HEK293T (cell line): Measurements from ENCODE around the gene SMARCC1.
"Not testable (repeated sequence)": the region's sequence is repeated elsewhere in the genome, so short reads cannot be mapped to it uniquely, and the experiment has no call there.

Experiments
- CTCF ChIA-PET: fragments of 350-600 bp; formaldehyde crosslinking; extraction: SDS; loops from one replicate; lab custom pipeline; 2021; ENCODE audit warnings: antibody characterized with exemption, inconsistent platforms; lab: Yijun Ruan, JAX
- POLR2A ChIA-PET: fragments of 350-600 bp; formaldehyde crosslinking; extraction: SDS; loops from one replicate; lab custom pipeline; 2020; ENCODE audit warnings: antibody characterized with exemption, inconsistent platforms; lab: Yijun Ruan, JAX
- DNase-seq: peaks from one replicate; pipeline ENCODE4 v3.0.0; 2012; ENCODE audit warnings: mixed read lengths; ENCODE audit errors: extremely low spot score
- ARNT ChIP-seq: fragments of 450-650 bp; IDR thresholded peaks from 2 replicates; pipeline ENCODE4 v1.6.1; 2017; ENCODE audit warnings: mild to moderate bottlenecking
- BHLHE40 ChIP-seq: fragments of 450-650 bp; IDR thresholded peaks from 2 replicates; pipeline ENCODE4 v1.6.1; 2016; ENCODE audit warnings: mild to moderate bottlenecking, moderate library complexity, borderline replicate concordance
- CTBP1 ChIP-seq: fragments of 450-650 bp; IDR thresholded peaks from 2 replicates; pipeline ENCODE4 v1.6.1; 2016; ENCODE audit warnings: borderline replicate concordance
- ELF4 ChIP-seq: fragments of 450-650 bp; IDR thresholded peaks from 2 replicates; pipeline ENCODE4 v1.6.1; 2017; ENCODE audit warnings: antibody characterized with exemption
- FOXA1 ChIP-seq: fragments of 450-650 bp; IDR thresholded peaks from 2 replicates; pipeline ENCODE4 v1.6.1; 2016; ENCODE audit warnings: mild to moderate bottlenecking
- FOXK2 ChIP-seq: fragments of 450-650 bp; IDR thresholded peaks from 2 replicates; pipeline ENCODE4 v1.6.1; 2016; ENCODE audit warnings: mild to moderate bottlenecking
- FOXM1 ChIP-seq: fragments of 450-650 bp; IDR thresholded peaks from 2 replicates; pipeline ENCODE4 v1.6.1; 2017; ENCODE audit warnings: mild to moderate bottlenecking, borderline replicate concordance
- HDGF ChIP-seq: fragments of 450-650 bp; IDR thresholded peaks from 2 replicates; pipeline ENCODE4 v1.6.1; 2017; ENCODE audit warnings: antibody characterized with exemption, borderline replicate concordance
- L3MBTL2 ChIP-seq: fragments of 450-650 bp; conservative IDR thresholded peaks from 2 replicates; pipeline ENCODE4 v1.6.1; 2016; ENCODE audit warnings: mild to moderate bottlenecking
- LEF1 ChIP-seq: fragments of 450-650 bp; IDR thresholded peaks from 2 replicates; pipeline ENCODE4 v1.6.1; 2017; ENCODE audit warnings: mild to moderate bottlenecking, borderline replicate concordance
- NFRKB ChIP-seq: fragments of 450-650 bp; IDR thresholded peaks from 2 replicates; pipeline ENCODE4 v1.6.1; 2016; ENCODE audit warnings: mild to moderate bottlenecking, moderate library complexity
- PKNOX1 ChIP-seq: fragments of 450-650 bp; IDR thresholded peaks from 2 replicates; pipeline ENCODE4 v1.6.1; 2016
- SP1 ChIP-seq: fragments of 450-650 bp; IDR thresholded peaks from 2 replicates; pipeline ENCODE4 v1.6.1; 2017
- SUZ12 ChIP-seq: fragments of 450-650 bp; IDR thresholded peaks from 2 replicates; pipeline ENCODE4 v1.6.1; 2016; ENCODE audit warnings: mild to moderate bottlenecking
- TARDBP ChIP-seq: fragments of 450-650 bp; IDR thresholded peaks from 2 replicates; pipeline ENCODE4 v1.6.1; 2016
- ZNF384 ChIP-seq: fragments of 450-650 bp; IDR thresholded peaks from 2 replicates; pipeline ENCODE4 v1.6.1; 2016

The SMARCC1 gene

GRCh38 chr3:47743855-47744254 is 37.8 kb downstream of the SMARCC1 start:
- ChIA-PET CTCF (no interaction called here), POLR2A (interaction anchor here (1.0 kb wide), 1 partner anchor 34 kb away, joined by 6 read pairs; no protein-coding TSS in a partner anchor)
- TF ChIP-seq PKNOX1 (no peak), FOXK2 (no peak), TARDBP (no peak), FOXA1 (no peak), LEF1 (no peak)
- DNase-seq = no peak

DNA sequence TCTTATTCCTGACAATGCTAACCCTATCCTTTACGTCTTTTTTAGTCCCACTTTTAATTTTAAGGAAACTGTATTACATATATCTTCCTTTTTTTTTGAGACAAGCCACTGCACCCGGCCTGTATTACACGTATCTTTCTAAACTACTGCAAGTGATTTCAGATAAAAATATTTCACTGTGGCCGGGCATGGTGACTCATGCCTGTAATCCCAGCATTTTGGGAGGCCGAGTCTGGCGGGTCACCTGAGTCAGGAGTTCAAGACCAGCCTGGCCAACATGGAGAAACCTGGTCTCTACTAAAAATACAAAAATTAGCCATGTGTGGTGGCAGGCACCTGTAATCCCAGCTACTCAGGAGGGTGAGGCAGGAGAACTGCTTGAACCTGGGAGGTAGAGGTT is 38.3 kb downstream of the SMARCC1 start:
- DNase-seq, CTCF ChIA-PET: not testable (repeated sequence)
- POLR2A ChIA-PET = interaction anchor here (1.0 kb wide), 1 partner anchor 35 kb away, joined by 6 read pairs; no protein-coding TSS in a partner anchor

DNA sequence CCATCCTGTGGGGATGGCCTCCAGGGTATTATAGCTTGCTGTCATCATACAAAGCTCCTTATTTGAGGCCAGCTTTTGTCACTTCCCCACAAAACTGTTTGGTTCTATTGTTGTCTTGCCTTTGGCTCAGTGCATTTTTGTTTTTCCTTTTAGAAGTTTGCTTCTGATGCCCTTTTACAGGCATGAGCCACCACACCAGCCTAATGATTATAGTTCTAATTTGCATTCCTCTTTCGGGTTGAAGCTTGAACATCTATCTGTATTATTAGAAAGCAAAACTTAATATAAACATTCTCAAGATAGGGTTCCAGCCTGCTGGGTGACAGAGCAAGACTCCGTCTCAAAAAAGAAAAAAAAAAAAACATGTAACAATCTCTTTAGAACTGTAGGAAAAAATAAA is 39.8 kb downstream of the SMARCC1 start:
- CTCF ChIA-PET = no interaction called here
- TF ChIP-seq FOXA1 (no peak), HDGF (no peak), ZNF384 (no peak), TARDBP (no peak), FOXM1 (no peak), ELF4 (no peak)

DNA sequence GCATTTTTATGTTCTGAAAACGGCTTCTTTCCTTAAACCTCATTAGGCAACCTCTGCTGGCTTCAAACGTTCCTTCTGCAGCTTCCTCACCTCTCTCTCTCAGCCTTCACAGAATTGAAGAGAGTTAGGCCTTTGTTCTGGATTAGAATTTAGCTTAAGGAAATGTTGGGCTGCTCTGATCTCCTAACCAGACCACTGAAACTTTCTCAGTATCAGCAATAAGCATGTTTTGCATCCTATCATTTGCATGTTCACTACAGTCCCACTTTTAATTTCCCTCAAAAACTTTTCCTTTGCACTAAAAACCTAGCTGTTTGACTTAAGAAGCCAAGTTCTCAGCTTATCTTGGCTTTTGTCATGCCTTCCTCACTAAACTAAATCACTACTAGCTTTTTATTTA is 49.5 kb downstream of the SMARCC1 start:
- no peak for DNase-seq
- TF ChIP-seq TARDBP (no peak), HDGF (no peak), FOXA1 (no peak), SUZ12 (no peak), FOXK2 (no peak), LEF1 (no peak), ZNF384 (no peak), NFRKB (no peak), CTBP1 (no peak), FOXM1 (no peak), SP1 (no peak), BHLHE40 (no peak), PKNOX1 (no peak), ELF4 (no peak), L3MBTL2 (no peak), ARNT (no peak)
- POLR2A ChIA-PET = interaction anchor here (0.6 kb wide), 1 partner anchor 69 kb away, joined by 3 read pairs; no protein-coding TSS in a partner anchor
- CTCF ChIA-PET = interaction anchor here (0.6 kb wide), 1 partner anchor 819 kb away, joined by 10 read pairs; no protein-coding TSS in a partner anchor

More for the DNA sequence above, 39.8 kb downstream of the SMARCC1 start:
- no peak for DNase-seq
- POLR2A ChIA-PET = no interaction called here

- ChIA-PET POLR2A (no interaction called here), CTCF (no interaction called here)
- no peak for TF ChIP-seq ELF4
- TF ChIP-seq CTBP1 = no peak
- no peak for TF ChIP-seq HDGF
- TF ChIP-seq FOXA1 = no peak
- no peak for TF ChIP-seq SP1
- TF ChIP-seq BHLHE40 = no peak
- TF ChIP-seq SUZ12 = no peak
- TF ChIP-seq ZNF384 = no peak
- no peak for TF ChIP-seq PKNOX1
- TF ChIP-seq NFRKB = no peak
- TF ChIP-seq FOXK2 = no peak
- no peak for TF ChIP-seq FOXM1
- DNase-seq = no peak
These were observed 50.6 kb downstream of the SMARCC1 start for GRCh38 chr3:47731061-47731460.

DNA sequence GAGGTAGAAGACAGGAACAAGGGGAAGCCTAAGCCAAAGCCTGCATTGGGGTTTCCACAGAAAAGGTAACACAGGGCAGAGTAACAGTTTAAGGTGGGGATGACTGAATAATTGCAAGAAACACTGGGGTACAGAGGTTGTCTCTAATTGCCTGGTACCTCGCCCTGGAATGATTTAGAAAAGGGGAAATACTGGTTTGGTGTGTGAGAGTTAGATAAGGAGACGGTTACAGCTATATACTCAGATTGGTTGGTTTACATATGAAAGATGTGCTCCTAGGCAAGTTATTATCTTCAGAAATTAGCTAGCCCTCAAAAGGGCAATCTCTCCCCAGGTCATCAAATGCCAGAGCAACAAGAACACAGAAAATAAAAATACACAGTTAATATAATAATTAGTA is 58.8 kb downstream of the SMARCC1 start:
- no peak for DNase-seq
- POLR2A ChIA-PET = no interaction called here
- TF ChIP-seq FOXM1 = no peak
- no peak for TF ChIP-seq NFRKB
- TF ChIP-seq CTBP1 = no peak
- TF ChIP-seq ZNF384 = no peak
- no peak for TF ChIP-seq ELF4
- no peak for TF ChIP-seq LEF1
- no peak for TF ChIP-seq BHLHE40
- TF ChIP-seq PKNOX1 = no peak
- TF ChIP-seq SP1 = no peak
- no peak for TF ChIP-seq FOXA1
- no peak for TF ChIP-seq FOXK2
- no peak for TF ChIP-seq TARDBP
- no peak for TF ChIP-seq L3MBTL2
- TF ChIP-seq ARNT = no peak
- TF ChIP-seq SUZ12 = no peak
- no peak for TF ChIP-seq HDGF
- CTCF ChIA-PET = interaction anchor here (1.0 kb wide), 1 partner anchor 8 kb away, joined by 3 read pairs; no protein-coding TSS in a partner anchor
